Esophagus muscularis mucosa (tissue), 4 donors: Measurements from ENCODE around the gene C6orf62.

Source experiments
- EP300 ChIP-seq: sonication (generic); formaldehyde crosslinking; IDR thresholded peaks from one replicate; pipeline ENCODE4 v1.6.1; 2017; ENCODE audit warnings: antibody characterized with exemption
- POLR2A ChIP-seq: fragments of 450-650 bp; IDR thresholded peaks from one replicate; pipeline ENCODE4 v1.6.1; 2017; ENCODE audit warnings: antibody characterized with exemption, moderate library complexity, mild to moderate bottlenecking, low read depth
- POLR2AphosphoS5 ChIP-seq, 2 donors: sonication (generic); formaldehyde crosslinking; IDR thresholded peaks; one replicate each; pipeline ENCODE4 v1.6.1; 2017; ENCODE audit warnings: antibody characterized with exemption in 2 of 2
- TF ChIP-seq, protein P1 (sequence below), 3 experiments: fragments of 200-600 bp in 2 of 3; fragments of 450-650 bp in 1 of 3; sonication (generic) in 2 of 3; IDR thresholded peaks; one replicate each; pipeline ENCODE4 v1.5.1; 2017 to 2019; ENCODE audit warnings: antibody characterized with exemption in 3 of 3, mild to moderate bottlenecking in 2 of 3, moderate library complexity in 1 of 3

DNA sequence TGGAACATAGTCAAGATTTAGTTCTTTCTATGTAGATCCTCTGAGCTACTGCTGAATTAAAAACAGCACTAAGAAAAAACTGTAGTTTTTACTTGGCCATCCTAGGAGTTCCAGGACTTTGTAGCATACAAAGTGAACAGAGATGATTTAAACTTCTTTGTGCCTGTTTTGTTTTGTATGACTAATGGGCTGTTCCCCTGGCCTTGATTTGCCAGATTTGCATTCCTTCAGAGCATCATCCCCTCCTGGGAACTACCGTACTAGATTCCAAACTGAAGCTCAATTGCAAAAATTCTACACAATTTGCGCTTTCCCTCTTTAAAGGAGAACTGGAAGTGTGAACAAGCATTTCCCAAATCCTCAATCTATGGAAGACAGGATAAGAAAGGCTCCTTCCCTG, 29.0 kb downstream of the C6orf62 start:
- TF ChIP-seq, protein P1, sequence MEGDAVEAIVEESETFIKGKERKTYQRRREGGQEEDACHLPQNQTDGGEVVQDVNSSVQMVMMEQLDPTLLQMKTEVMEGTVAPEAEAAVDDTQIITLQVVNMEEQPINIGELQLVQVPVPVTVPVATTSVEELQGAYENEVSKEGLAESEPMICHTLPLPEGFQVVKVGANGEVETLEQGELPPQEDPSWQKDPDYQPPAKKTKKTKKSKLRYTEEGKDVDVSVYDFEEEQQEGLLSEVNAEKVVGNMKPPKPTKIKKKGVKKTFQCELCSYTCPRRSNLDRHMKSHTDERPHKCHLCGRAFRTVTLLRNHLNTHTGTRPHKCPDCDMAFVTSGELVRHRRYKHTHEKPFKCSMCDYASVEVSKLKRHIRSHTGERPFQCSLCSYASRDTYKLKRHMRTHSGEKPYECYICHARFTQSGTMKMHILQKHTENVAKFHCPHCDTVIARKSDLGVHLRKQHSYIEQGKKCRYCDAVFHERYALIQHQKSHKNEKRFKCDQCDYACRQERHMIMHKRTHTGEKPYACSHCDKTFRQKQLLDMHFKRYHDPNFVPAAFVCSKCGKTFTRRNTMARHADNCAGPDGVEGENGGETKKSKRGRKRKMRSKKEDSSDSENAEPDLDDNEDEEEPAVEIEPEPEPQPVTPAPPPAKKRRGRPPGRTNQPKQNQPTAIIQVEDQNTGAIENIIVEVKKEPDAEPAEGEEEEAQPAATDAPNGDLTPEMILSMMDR (IDR thresholded peaks at IDR 0.05): no peak
- no peak for TF ChIP-seq EP300
- TF ChIP-seq POLR2A: no peak
- no peak for TF ChIP-seq POLR2AphosphoS5 (IDR thresholded peaks at IDR 0.05)
